Kidney (tissue), 14 donors: ENCODE measurements around the gene GNAI3. TPM values are rescaled to one million over a fixed set of nuclear protein-coding genes. Genes with fewer than 3 reads are reported as not detected.
A peak's percentile ranks its signal among the peaks of the same experiment; 100 is the strongest.

Experiments
- DNase-seq, 5 donors: peaks; one replicate each; pipeline ENCODE4 v3.0.0-alpha.2; 2013 to 2020
- FAIRE-seq: peaks from 2 replicates; lab custom pipeline; 2012; peaks lifted over from hg19 to GRCh38; lab: Jason Lieb, UNC
- H3K27ac ChIP-seq, 2 donors: one replicate each; pipeline ENCODE4 v1.7.0; 2013; ENCODE audit warnings: low read depth in 2 of 2, low read length in 2 of 2, inconsistent platforms in 1 of 2
- H3K27me3 ChIP-seq: one replicate; pipeline ENCODE4 v1.7.1; 2013; ENCODE audit warnings: low read length, inconsistent platforms; ENCODE audit not compliant: control insufficient read depth, insufficient read depth
- H3K36me3 ChIP-seq, 3 donors: one replicate each; pipeline versions ENCODE4 v1.7.0 to v1.7.1; 2013; ENCODE audit warnings: low read length in 3 of 3, control low read depth in 1 of 3, inconsistent platforms in 1 of 3; ENCODE audit not compliant: insufficient read depth in 3 of 3, control insufficient read depth in 2 of 3
- H3K4me1 ChIP-seq, 3 donors: one replicate each; pipeline versions ENCODE4 v1.7.0 to v1.7.1; 2013; ENCODE audit warnings: low read length in 3 of 3, inconsistent platforms in 1 of 3, low read depth in 1 of 3; ENCODE audit not compliant: control insufficient read depth in 2 of 3, insufficient read depth in 2 of 3
- H3K4me3 ChIP-seq, 3 donors: one replicate each; pipeline versions ENCODE4 v1.7.0 to v1.8.1; 2013; ENCODE audit warnings: low read length in 3 of 3, control low read depth in 1 of 3, inconsistent platforms in 1 of 3
- H3K9ac ChIP-seq, 3 donors: one replicate each; pipeline versions ENCODE4 v1.7.0 to v1.7.1; 2013; ENCODE audit warnings: low read length in 3 of 3, control low read depth in 1 of 3, inconsistent platforms in 1 of 3
- H3K9me3 ChIP-seq, 3 donors: one replicate each; pipeline versions ENCODE4 v1.7.0 to v1.7.1; 2013; ENCODE audit warnings: low read length in 3 of 3, control low read depth in 1 of 3, inconsistent platforms in 1 of 3; ENCODE audit not compliant: control insufficient read depth in 2 of 3, insufficient read depth in 1 of 3
- intact Hi-C: fragments of 100-400 bp; cut with DNase I; formaldehyde crosslinking; loops from one replicate; pipeline ENCODE4 v1.11.1; 2022
- polyA plus RNA-seq: library from polyadenylated mRNA; stranded (reverse); fragments of 350-450 nt; fragmentation: Illumina TruSeq; extraction: RNeasy Lipid Tissue Mini Kit (QIAGEN cat#74804); gene quantifications from one replicate; pipeline ENCODE4 v1.2.3, GENCODE V29; 2014; ENCODE audit warnings: low read depth, low replicate concordance; ENCODE audit not compliant: insufficient read depth
- total RNA-seq: library from RNA; stranded (reverse); fragmentation: NEBNext Ultra II Directional; extraction: Animal tissue kit (Norgen Biotek cat#: 25700); gene quantifications from one replicate; pipeline ENCODE4 v1.2.1, GENCODE V29; 2021
- TF ChIP-seq, protein P1 (sequence below): IDR thresholded peaks from 3 replicates; pipeline ENCODE4 v1.5.1; 2012; ENCODE audit warnings: mild to moderate bottlenecking, moderate library complexity, borderline replicate concordance; ENCODE audit not compliant: insufficient read depth; ENCODE audit errors: extremely low read depth
- donor health status: control.
- donor health status: control.
- donor health status: control.
- donor health status: control.
- donor health status: control.
- donor health status: DM: yes; HTN: yes; CAD: no.
- donor health status: Normal renal cell carcinoma (clear cell type).

The GNAI3 gene
- total and polyA plus RNA-seq, 2 donors from 2014 or later: 4.2 to 8.0 TPM

DNA sequence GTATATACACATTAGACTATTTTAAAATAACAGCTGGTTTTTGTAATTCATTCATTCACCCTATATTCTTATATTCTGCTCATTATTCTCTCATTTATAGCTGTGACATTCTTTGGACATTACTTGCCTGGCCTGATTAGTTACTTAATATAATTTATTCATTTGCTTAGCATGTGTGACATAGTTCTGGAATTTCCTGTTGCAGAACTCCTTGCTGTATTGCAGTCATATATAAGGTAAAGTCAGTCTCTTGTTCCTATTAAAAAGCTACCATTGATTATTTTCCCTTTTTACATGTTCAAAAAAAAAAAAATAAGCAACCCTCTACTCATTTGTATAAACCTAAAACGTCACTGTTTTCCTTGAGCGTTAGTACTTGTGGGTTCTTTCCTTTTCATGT is 47.1 kb downstream of the GNAI3 start:
- Histone ChIP-seq H3K9me3 (no peaks in the 10 kb centered on the region), H3K4me1 (peaks cover 0 to 5% (median 4%) of the 10 kb centered on the region in 3 donors), H3K36me3 (peaks cover 0 to 12% (median 9%) of the 10 kb centered on the region in 3 donors), H3K27ac (peak overlapping the region; percentile 4 to 57), H3K4me3 (no peak overlapping the region), H3K9ac (peak overlapping the region in 2 of 3 donors; percentile 0 to 1), H3K27me3 (no peaks in the 10 kb centered on the region)
- FAIRE-seq (no peak), DNase-seq (peak in 2 of 5 donors; percentile 66 to 69)
- TF ChIP-seq, protein P1, sequence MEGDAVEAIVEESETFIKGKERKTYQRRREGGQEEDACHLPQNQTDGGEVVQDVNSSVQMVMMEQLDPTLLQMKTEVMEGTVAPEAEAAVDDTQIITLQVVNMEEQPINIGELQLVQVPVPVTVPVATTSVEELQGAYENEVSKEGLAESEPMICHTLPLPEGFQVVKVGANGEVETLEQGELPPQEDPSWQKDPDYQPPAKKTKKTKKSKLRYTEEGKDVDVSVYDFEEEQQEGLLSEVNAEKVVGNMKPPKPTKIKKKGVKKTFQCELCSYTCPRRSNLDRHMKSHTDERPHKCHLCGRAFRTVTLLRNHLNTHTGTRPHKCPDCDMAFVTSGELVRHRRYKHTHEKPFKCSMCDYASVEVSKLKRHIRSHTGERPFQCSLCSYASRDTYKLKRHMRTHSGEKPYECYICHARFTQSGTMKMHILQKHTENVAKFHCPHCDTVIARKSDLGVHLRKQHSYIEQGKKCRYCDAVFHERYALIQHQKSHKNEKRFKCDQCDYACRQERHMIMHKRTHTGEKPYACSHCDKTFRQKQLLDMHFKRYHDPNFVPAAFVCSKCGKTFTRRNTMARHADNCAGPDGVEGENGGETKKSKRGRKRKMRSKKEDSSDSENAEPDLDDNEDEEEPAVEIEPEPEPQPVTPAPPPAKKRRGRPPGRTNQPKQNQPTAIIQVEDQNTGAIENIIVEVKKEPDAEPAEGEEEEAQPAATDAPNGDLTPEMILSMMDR: no peak
- intact Hi-C loops: no loop called here

DNA sequence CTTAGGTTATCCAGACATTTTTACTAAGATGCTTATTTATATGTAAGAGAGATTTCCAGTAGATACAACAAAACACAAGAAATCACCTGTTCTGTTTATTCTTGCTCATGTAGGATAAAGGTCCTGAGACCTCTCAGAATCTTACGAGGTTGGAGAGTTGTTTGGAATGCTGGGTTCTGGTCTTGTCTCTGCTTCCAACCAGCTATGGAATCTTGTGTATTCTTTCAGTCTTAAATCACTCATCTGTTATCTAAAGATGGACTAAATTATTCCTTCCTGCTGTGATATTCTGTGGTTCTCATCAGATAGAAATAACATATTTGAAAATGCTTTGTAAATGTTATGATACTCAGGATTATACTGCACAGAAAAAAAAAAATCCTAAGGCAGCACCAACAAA is 49.7 kb downstream of the GNAI3 start:
- Histone ChIP-seq H3K9ac (no peak overlapping the region), H3K4me1 (peaks cover 0 to 5% (median 2%) of the 10 kb centered on the region in 3 donors), H3K27ac (no peak overlapping the region), H3K4me3 (no peak overlapping the region), H3K36me3 (peaks cover 0 to 6% (median 4%) of the 10 kb centered on the region in 3 donors), H3K9me3 (no peaks in the 10 kb centered on the region), H3K27me3 (no peaks in the 10 kb centered on the region)
- DNase-seq (no peak), FAIRE-seq (no peak)
- TF ChIP-seq, protein P1: no peak
- intact Hi-C loops: no loop called here

DNA sequence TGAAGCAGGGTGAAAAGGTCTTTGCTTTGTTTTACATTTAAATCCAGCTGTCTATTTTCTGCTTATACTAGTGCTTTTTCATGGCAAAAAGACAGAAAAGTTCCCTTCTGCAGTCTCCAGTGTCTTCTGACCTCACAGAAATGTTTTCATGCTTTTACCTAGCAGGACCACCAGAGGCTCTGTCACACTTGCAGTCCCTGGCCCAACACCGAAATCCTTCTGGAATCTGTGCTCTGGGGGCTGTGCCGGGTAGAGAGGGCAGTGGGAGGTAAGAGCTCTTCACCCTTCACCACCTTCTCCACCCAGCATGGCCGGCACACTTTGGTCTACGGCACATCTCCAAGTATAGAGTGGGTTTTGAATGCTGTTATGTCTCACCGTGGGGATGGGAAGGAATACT is 50.2 kb downstream of the GNAI3 start:
- Histone ChIP-seq H3K4me3 (no peak overlapping the region), H3K4me1 (peaks cover 0 to 5% (median 0%) of the 10 kb centered on the region in 3 donors), H3K36me3 (peaks cover 0 to 4% (median 0%) of the 10 kb centered on the region in 3 donors), H3K27ac (no peak overlapping the region), H3K9me3 (no peaks in the 10 kb centered on the region), H3K27me3 (no peaks in the 10 kb centered on the region), H3K9ac (no peak overlapping the region)
- intact Hi-C loops: no loop called here
- TF ChIP-seq, protein P1: no peak
- DNase-seq (peak in 3 of 5 donors; percentile 24 to 72 (median 51)), FAIRE-seq (no peak)

DNA sequence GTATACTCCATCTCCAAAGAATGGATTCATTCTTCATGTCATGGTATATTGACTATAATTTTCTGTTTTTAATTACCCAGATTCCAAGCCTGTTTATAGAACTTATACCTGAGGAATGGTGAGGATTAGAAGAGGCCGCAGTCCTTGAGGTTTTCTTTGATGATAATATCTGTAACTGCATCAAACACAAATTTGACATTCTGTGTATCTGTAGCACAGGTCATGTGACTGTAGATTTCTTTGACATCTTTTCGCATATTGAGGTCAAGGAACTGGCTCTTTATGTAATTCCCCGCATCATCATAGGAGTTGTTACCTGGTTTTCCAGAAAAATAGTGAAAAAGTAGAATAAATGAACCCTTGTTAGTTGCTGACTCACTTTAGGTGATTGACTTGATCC is 54.8 kb downstream of the GNAI3 start:
- Histone ChIP-seq H3K27me3 (no peaks in the 10 kb centered on the region), H3K9ac (no peak overlapping the region), H3K4me1 (no peaks in the 10 kb centered on the region), H3K27ac (no peak overlapping the region), H3K9me3 (no peaks in the 10 kb centered on the region), H3K4me3 (no peak overlapping the region), H3K36me3 (no peaks in the 10 kb centered on the region)
- intact Hi-C loops: no loop called here
- TF ChIP-seq, protein P1: no peak
- DNase-seq (no peak), FAIRE-seq (no peak)
